GM18867 (cell line): Measurements from ENCODE around the gene CPXM1.

Source experiments
- ATAC-seq: cut with Tn5 transposase; IDR thresholded peaks from one replicate; pipeline ENCODE4 v1.9.1; 2021; ENCODE audit warnings: mild to moderate bottlenecking, moderate library complexity; ENCODE audit not compliant: unreplicated experiment

The CPXM1 gene

GRCh38 chr20:2750491-2751251 lies 49.8 kb downstream of the CPXM1 start:
- ATAC-seq, result no peak

GRCh38 chr20:2749951-2750490 lies 50.4 kb downstream of the CPXM1 start:
- no peak for ATAC-seq

- no peak for ATAC-seq
These were observed 51.0 kb downstream of the CPXM1 start for GRCh38 chr20:2749343-2749950.

GRCh38 chr20:2748551-2749342 lies 51.7 kb downstream of the CPXM1 start:
- no peak for ATAC-seq

- no peak for ATAC-seq
These were observed 52.7 kb downstream of the CPXM1 start for GRCh38 chr20:2747676-2748235.

GRCh38 chr20:2746636-2747265 lies 53.7 kb downstream of the CPXM1 start:
- ATAC-seq, result no peak

- ATAC-seq, result no peak
These were observed 54.3 kb downstream of the CPXM1 start for GRCh38 chr20:2745936-2746635.

- ATAC-seq, result no peak
These were observed 55.1 kb downstream of the CPXM1 start for GRCh38 chr20:2745060-2745910.
